Measurements from ENCODE around the gene CMAS.
"Not testable (repeated sequence)": the region's sequence is repeated elsewhere in the genome, so short reads cannot be mapped to it uniquely, and the experiment has no call there.

Gene CMAS

DNA sequence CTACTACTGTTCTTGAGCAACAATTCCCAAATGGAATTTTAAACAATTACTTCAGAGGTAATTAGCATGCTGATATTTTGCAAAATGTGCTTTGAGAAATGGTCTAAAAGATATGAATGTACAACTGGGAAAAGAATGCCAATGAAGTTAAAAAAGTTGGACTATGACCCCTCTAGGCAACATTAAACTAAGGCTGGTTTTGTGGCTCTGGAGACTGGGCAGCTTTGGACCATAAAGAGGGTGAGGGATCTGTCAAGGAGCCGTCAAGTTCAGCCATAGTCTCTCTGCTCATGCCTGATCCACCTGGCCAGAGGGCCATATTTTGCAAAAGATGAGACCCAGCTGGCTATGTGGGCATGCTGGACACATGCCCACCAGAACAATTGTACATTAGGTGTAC, 38.8 kb downstream of the CMAS start:
- Histone ChIP-seq H2AFZ (no peak overlapping the region), H3K27me3 (ENCODE audit: control insufficient read depth, insufficient read depth, low read length) (no peaks in the 10 kb centered on the region), H3K9me3 (ENCODE audit: control insufficient read depth, low read length) (no peaks in the 10 kb centered on the region), H3K79me2 (no peaks in the 10 kb centered on the region), H3K27ac (no peak overlapping the region), H3K4me3 (ENCODE audit: low read depth, low read length) (no peak overlapping the region), H3K4me1 (no peaks in the 10 kb centered on the region), H3K4me2 (ENCODE audit: low read length) (no peak overlapping the region), H3K36me3 (ENCODE audit: control insufficient read depth, insufficient read depth, low read length) (no peaks in the 10 kb centered on the region), H3K9ac (no peak overlapping the region)
- TF ChIP-seq, protein P1, sequence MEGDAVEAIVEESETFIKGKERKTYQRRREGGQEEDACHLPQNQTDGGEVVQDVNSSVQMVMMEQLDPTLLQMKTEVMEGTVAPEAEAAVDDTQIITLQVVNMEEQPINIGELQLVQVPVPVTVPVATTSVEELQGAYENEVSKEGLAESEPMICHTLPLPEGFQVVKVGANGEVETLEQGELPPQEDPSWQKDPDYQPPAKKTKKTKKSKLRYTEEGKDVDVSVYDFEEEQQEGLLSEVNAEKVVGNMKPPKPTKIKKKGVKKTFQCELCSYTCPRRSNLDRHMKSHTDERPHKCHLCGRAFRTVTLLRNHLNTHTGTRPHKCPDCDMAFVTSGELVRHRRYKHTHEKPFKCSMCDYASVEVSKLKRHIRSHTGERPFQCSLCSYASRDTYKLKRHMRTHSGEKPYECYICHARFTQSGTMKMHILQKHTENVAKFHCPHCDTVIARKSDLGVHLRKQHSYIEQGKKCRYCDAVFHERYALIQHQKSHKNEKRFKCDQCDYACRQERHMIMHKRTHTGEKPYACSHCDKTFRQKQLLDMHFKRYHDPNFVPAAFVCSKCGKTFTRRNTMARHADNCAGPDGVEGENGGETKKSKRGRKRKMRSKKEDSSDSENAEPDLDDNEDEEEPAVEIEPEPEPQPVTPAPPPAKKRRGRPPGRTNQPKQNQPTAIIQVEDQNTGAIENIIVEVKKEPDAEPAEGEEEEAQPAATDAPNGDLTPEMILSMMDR (IDR thresholded peaks at IDR 0.05), result no peak

DNA sequence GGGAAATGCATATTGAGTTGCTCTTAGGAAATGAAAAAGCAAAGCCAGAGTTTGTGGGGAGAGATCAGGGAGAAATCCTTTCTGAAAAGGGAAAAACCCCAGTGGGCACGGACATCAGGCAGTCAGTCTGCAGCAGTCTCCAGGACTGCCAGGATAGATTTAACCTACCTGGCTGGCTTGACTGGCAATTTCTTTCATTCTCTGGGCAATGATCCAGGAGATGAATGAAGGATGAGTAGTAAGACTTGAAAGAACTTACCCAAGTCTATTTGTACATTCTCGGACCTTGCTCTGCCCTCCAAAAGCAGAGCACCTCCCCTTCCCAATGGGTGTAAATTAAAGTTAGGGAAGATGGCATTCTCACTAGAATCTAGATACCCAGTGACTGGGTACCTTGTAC, 42.9 kb downstream of the CMAS start:
- no peak overlapping the region for H3K4me3 ChIP-seq (ENCODE audit: low read depth, low read length)

DNA sequence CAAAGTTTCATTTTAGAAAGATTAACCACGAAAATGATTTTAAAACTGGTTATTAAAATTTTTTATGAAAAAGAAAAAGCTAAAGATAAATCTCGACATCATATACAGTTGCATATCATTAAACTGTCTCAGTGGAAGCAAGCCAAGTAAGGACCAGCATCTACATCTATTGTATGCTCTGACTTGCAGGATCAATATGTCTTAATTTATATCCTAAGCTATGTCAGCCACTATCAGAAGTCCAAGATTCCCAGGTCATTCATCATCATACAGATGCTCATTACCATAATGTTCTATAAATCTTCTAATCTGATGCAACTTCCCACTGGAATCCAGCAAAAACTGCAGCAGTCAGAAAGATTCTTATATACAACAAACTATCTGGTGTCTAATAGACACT, 43.5 kb downstream of the CMAS start:
- no peak overlapping the region for H3K27ac ChIP-seq
- no peak overlapping the region for H2AFZ ChIP-seq
- no peaks in the 10 kb centered on the region for H3K9me3 ChIP-seq (ENCODE audit: control insufficient read depth, low read length)
- no peaks in the 10 kb centered on the region for H3K27me3 ChIP-seq (ENCODE audit: control insufficient read depth, insufficient read depth, low read length)
- no peaks in the 10 kb centered on the region for H3K36me3 ChIP-seq (ENCODE audit: control insufficient read depth, insufficient read depth, low read length)
- no peaks in the 10 kb centered on the region for H3K79me2 ChIP-seq
- TF ChIP-seq, protein P1 (IDR thresholded peaks at IDR 0.05), result no peak
- H3K4me3 ChIP-seq (ENCODE audit: low read depth, low read length), result no peak overlapping the region
- no peak overlapping the region for H3K4me2 ChIP-seq (ENCODE audit: low read length)
- H3K4me1 ChIP-seq, result no peaks in the 10 kb centered on the region
- H3K9ac ChIP-seq, result no peak overlapping the region

More for the DNA sequence above, 42.9 kb downstream of the CMAS start:
- Histone ChIP-seq H2AFZ (no peak overlapping the region), H3K36me3 (ENCODE audit: control insufficient read depth, insufficient read depth, low read length) (no peaks in the 10 kb centered on the region), H3K79me2 (no peaks in the 10 kb centered on the region), H3K27ac (no peak overlapping the region), H3K4me1 (no peaks in the 10 kb centered on the region), H3K9ac (no peak overlapping the region), H3K27me3 (ENCODE audit: control insufficient read depth, insufficient read depth, low read length) (no peaks in the 10 kb centered on the region), H3K4me2 (ENCODE audit: low read length) (no peak overlapping the region), H3K9me3 (ENCODE audit: control insufficient read depth, low read length) (no peaks in the 10 kb centered on the region)
- TF ChIP-seq, protein P1 (IDR thresholded peaks at IDR 0.05), result no peak

DNA sequence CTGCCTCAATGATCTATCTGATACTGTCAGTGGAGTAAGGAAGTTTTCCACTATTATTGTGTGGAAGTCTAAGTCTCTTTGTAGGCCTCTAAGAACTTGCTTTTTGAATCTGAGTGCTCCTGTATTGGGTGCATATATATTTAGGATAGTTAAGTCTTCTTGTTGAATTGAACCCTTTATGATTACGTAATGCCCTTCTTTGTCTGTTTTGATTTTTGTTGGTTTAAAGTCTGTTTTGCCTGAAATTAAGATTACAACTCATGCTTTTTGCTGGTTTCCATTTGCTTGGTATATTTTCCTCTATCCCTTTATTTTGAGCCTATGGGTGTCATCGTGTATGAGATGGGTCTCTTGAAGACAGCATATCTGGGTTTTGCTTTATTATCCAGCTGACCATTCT, 53.0 kb downstream of the CMAS start:
- H3K4me3 ChIP-seq (ENCODE audit: low read depth, low read length); H3K9me3 ChIP-seq (ENCODE audit: control insufficient read depth, low read length); H3K36me3 ChIP-seq (ENCODE audit: control insufficient read depth, insufficient read depth, low read length); H3K4me1 ChIP-seq; H3K79me2 ChIP-seq; H3K4me2 ChIP-seq (ENCODE audit: low read length); H3K9ac ChIP-seq; H2AFZ ChIP-seq; H3K27me3 ChIP-seq (ENCODE audit: control insufficient read depth, insufficient read depth, low read length); H3K27ac ChIP-seq: not testable (repeated sequence)

DNA sequence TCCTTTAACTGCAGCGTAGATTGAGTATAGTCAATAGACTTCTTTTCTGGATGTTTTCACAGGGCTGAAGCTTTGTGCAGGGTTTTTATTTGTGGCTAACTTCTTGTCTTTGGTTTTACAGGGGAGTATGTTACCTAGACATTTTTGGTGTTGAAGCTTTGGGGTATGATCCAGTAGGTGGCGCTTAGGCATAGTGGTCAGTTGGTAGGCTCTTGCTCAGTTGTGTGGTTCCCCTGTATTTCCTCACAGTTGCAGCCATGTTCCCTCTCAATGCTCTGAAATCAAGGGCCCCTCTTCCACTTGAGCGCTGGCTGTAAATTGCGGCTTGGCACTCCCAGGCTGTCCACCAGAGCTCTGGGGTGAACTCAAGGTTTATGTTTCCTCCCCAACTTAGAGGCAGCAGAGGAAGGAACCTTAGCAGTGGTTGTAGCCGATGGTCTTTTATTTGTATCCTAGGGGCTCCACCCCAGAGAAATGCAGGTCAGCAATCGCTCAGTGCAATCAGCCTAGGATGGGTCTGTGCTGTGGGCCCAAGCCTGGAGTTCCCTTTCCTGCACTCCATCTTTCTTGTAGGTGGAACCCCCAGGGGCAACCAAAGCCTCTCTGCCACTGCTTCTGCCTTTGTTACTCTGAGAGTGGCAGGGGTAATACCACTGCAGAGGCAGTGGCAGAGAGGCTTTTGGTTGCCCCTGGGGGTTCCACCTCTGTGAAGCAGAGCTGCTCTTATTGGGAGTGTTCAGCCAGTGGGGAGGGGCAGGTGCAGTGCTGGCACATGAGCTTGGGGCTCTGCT, 55.1 kb downstream of the CMAS start:
- Histone ChIP-seq H3K4me2 (ENCODE audit: low read length) (no peak overlapping the region), H3K36me3 (ENCODE audit: control insufficient read depth, insufficient read depth, low read length) (no peaks in the 10 kb centered on the region), H3K4me1 (no peaks in the 10 kb centered on the region), H3K4me3 (ENCODE audit: low read depth, low read length) (no peak overlapping the region), H3K79me2 (no peaks in the 10 kb centered on the region), H3K27ac (no peak overlapping the region), H3K9me3 (ENCODE audit: control insufficient read depth, low read length) (peaks cover 5% of the 10 kb centered on the region), H3K9ac (no peak overlapping the region), H3K27me3 (ENCODE audit: control insufficient read depth, insufficient read depth, low read length) (no peaks in the 10 kb centered on the region), H2AFZ (no peak overlapping the region)
- TF ChIP-seq, protein P1 (IDR thresholded peaks at IDR 0.05), result peak; percentile 30

All from parathyroid adenoma (tissue), 2 donors.